ENCODE data around the gene TRAM2.

TRAM2 gene

DNA sequence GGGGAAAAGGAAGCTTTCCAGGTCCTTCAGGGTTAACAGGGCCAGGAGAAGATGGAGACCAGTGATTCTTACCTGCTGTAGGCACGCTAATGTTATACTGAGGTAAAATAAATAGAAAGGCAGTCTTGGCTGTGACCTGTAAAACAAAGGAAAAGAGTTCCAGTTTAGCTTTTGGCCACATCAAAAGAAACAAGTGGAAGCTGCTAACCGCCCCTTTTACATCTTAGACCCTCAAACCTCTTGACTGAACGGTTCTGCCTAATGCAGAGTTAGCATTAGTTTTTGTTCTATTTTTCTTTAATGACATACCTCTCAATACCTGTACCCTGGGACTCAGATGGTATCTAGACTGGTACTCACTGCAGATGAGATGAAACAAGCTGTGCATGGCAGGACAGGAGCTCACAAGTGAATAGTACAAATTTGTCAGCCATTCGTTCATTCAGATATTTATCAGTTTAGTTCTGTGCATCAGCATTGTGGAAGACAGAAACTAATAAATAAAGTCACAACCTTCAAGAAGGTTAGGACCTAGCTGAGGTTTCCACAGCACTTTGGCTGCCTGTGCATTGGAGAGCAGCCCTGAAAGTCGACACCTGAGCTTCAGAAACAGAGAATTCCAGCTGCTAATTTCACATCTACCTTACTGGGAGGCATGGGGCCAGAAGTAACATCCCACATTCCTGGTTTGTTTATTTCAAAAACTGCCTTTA, 41.0 kb downstream of the TRAM2 start:
- Mint-ChIP-seq H3K27ac (no peak overlapping the region), H3K9me3 (no peaks in the 10 kb centered on the region), H3K4me3 (no peak overlapping the region), H3K36me3 (peaks cover 5% of the 10 kb centered on the region), H3K27me3 (no peaks in the 10 kb centered on the region), H3K4me1 (peaks cover 53% of the 10 kb centered on the region)

DNA sequence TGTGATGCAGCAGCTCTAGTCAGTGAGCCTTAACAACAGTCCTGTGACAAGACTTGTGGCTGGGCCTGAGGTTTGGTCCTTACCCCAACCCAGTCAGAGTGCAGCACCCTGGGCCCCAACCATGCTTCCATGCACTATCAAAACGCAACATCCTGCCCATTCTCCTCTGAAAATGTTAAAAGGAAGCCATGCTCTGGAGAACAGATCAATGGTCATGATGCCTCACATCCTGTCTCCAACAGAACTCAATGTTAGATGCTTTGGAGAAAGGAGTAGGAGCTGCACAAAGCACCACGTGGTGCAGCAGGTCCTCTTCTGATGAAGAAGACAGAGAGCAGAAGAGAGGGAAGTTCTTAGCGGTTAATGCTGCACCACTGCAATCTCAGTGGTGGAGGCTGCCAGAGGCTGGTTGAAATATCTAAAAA, 41.9 kb downstream of the TRAM2 start:
- Mint-ChIP-seq H3K27ac (no peak overlapping the region), H3K4me1 (peaks cover 51% of the 10 kb centered on the region)

DNA sequence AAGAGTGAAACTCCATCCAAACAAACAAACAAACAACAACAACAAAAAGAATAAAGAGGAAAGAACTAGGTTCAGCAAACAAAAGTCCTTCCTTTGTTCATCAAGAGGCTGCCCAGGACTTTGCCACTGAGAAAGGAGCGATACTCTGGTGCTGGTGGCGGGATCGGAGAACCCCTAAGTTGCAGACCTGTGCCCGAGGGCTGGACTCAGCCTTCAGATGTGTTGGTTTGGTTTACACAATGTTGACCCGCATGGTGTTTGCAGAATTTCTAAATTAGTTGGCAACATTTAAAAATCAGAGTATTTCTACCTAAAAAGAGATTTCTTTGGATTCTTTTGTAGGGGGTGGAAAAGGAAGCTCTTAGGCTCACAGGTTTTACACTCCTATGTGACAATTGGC, 42.5 kb downstream of the TRAM2 start:
- Mint-ChIP-seq H3K9me3 (no peaks in the 10 kb centered on the region), H3K4me3 (no peak overlapping the region), H3K27ac (no peak overlapping the region), H3K27me3 (no peaks in the 10 kb centered on the region), H3K4me1 (peaks cover 45% of the 10 kb centered on the region), H3K36me3 (peaks cover 3% of the 10 kb centered on the region)

More for the DNA sequence above, 41.9 kb downstream of the TRAM2 start:
- no peaks in the 10 kb centered on the region for H3K9me3 Mint-ChIP-seq
- no peak overlapping the region for H3K4me3 Mint-ChIP-seq
- H3K36me3 Mint-ChIP-seq: peaks cover 5% of the 10 kb centered on the region
- H3K27me3 Mint-ChIP-seq: no peaks in the 10 kb centered on the region

- peaks cover 37% of the 10 kb centered on the region for H3K4me1 Mint-ChIP-seq
- no peak overlapping the region for H3K4me3 Mint-ChIP-seq
- no peaks in the 10 kb centered on the region for H3K9me3 Mint-ChIP-seq
- no peaks in the 10 kb centered on the region for H3K27me3 Mint-ChIP-seq
- peaks cover 3% of the 10 kb centered on the region for H3K36me3 Mint-ChIP-seq
- no peak overlapping the region for H3K27ac Mint-ChIP-seq
Measured at GRCh38 chr6:52533491-52533890, 43.4 kb downstream of the TRAM2 start.

- Mint-ChIP-seq H3K9me3 (no peaks in the 10 kb centered on the region), H3K36me3 (peaks cover 3% of the 10 kb centered on the region), H3K27ac (no peak overlapping the region), H3K4me3 (no peak overlapping the region), H3K27me3 (no peaks in the 10 kb centered on the region), H3K4me1 (peaks cover 26% of the 10 kb centered on the region)
Measured at GRCh38 chr6:52532457-52532856, 44.4 kb downstream of the TRAM2 start.

DNA sequence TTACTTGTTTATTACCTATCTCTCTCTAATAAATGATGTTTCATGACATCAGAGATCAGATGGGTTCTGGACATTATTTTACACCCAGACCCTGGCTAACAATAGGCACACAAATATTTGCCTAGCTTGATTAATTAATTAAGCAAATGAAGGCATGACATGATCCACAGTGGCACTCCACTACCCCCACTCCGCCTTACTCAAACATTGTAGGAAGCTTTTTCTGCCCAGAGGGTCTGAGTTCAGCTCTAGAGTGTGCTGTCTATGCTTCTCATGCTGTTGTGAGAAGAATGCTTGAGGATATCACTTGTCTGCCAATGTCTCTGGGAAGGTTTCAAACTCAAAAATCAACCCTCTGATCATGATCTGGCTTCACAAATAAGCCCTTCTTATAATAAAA, 45.0 kb downstream of the TRAM2 start:
- Mint-ChIP-seq H3K4me3 (no peak overlapping the region), H3K4me1 (peaks cover 20% of the 10 kb centered on the region), H3K27ac (no peak overlapping the region), H3K27me3 (no peaks in the 10 kb centered on the region), H3K9me3 (no peaks in the 10 kb centered on the region), H3K36me3 (peaks cover 3% of the 10 kb centered on the region)

- peaks cover 17% of the 10 kb centered on the region for H3K4me1 Mint-ChIP-seq
- H3K27ac Mint-ChIP-seq: no peak overlapping the region
- H3K9me3 Mint-ChIP-seq: no peaks in the 10 kb centered on the region
- H3K36me3 Mint-ChIP-seq: peaks cover 3% of the 10 kb centered on the region
- H3K27me3 Mint-ChIP-seq: no peaks in the 10 kb centered on the region
- no peak overlapping the region for H3K4me3 Mint-ChIP-seq
Measured at GRCh38 chr6:52531396-52531795, 45.5 kb downstream of the TRAM2 start.

DNA sequence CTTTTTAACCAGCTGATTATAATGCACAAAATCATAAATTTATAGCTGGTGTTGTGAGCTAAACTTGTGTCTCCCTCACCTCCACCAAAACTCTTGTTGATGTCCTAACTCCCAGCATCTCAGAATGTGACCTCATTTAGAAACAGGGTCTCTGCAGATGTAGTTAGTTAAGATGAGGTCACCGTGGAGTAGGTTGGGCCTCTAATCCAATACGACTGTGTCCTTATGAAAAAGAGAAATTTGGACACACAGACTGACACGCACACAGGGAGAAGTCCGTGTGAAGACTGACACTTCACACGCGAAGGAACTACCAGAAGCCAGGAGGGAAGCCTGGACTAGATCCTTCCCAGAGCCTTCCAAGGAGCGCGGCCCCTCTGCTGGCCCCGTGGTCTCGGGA, 46.5 kb downstream of the TRAM2 start:
- Mint-ChIP-seq H3K4me3 (no peak overlapping the region), H3K36me3 (peaks cover 3% of the 10 kb centered on the region), H3K4me1 (peaks cover 6% of the 10 kb centered on the region), H3K27me3 (no peaks in the 10 kb centered on the region), H3K9me3 (no peaks in the 10 kb centered on the region), H3K27ac (no peak overlapping the region)

DNA sequence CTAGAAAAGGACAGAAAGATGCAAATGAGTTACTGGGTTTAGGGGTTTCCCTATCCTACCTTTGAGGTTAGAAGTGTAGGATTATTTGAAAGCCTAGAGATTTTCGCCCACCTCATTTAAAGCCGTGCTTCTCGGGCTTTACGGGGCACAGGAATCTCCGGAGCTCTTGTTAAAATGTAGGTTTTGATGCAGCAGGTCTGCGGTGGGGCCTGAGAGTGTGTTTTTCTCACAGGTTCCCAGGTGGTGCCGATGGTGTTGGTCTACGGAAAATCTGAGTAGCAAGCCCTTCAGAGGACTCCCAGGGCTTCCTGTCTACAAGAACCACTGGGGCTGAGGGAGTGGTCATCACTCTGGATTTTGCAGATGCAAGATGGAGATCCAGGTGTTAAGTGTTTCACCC, 47.5 kb downstream of the TRAM2 start:
- H3K4me3 Mint-ChIP-seq: no peak overlapping the region
- no peaks in the 10 kb centered on the region for H3K4me1 Mint-ChIP-seq
- no peaks in the 10 kb centered on the region for H3K27me3 Mint-ChIP-seq
- H3K27ac Mint-ChIP-seq: no peak overlapping the region
- H3K36me3 Mint-ChIP-seq: peaks cover 3% of the 10 kb centered on the region
- H3K9me3 Mint-ChIP-seq: no peaks in the 10 kb centered on the region

DNA sequence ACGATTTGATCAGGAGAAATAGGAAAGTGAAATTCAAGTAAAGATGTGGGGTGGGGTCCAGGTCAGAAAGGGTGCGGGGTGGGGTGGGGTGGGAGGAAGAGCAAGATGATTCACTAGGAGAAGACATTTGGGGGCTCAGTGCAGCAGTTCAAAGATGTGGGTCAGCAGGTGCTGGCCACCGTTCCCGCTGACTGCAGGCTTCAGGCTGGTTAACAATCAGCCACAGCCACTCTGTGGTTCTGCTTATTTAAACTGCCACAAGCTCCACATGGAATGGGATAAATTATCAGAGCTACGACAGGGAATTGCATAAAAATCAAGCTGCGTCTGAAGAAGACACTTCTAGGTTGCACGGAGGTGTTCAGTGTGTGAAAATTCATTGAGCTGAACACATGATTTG, 49.4 kb downstream of the TRAM2 start:
- no peaks in the 10 kb centered on the region for H3K9me3 Mint-ChIP-seq
- peaks cover 1% of the 10 kb centered on the region for H3K36me3 Mint-ChIP-seq
- H3K27ac Mint-ChIP-seq: no peak overlapping the region
- H3K4me3 Mint-ChIP-seq: no peak overlapping the region
- H3K4me1 Mint-ChIP-seq: no peaks in the 10 kb centered on the region
- H3K27me3 Mint-ChIP-seq: no peaks in the 10 kb centered on the region

DNA sequence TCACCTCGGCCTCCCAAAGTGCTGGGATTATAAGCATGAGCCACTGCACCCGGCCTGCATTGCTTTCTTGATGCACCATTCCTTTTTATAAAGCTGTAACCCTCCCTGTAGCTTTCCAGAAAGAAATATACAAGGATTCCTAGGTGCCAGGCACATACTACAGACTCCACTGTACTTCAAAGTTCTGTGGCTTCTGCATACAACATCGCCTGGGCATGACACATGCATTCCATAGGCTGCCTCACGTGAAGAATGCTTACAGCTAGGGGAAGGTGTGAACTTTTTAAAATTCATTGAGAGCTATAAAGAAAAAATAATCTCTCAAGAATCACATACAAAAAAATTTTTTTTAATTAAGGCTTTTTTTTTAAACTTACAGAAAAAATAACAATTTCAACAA, 50.2 kb downstream of the TRAM2 start:
- no peak overlapping the region for H3K27ac Mint-ChIP-seq
- no peak overlapping the region for H3K4me3 Mint-ChIP-seq
- no peaks in the 10 kb centered on the region for H3K27me3 Mint-ChIP-seq
- no peaks in the 10 kb centered on the region for H3K9me3 Mint-ChIP-seq
- no peaks in the 10 kb centered on the region for H3K4me1 Mint-ChIP-seq
- peaks cover 1% of the 10 kb centered on the region for H3K36me3 Mint-ChIP-seq

GRCh38 chr6:52524918-52525317, 51.9 kb downstream of the TRAM2 start:
- Mint-ChIP-seq H3K27me3 (no peaks in the 10 kb centered on the region), H3K27ac (no peak overlapping the region), H3K9me3 (no peaks in the 10 kb centered on the region), H3K36me3 (peaks cover 1% of the 10 kb centered on the region), H3K4me3 (no peak overlapping the region), H3K4me1 (no peaks in the 10 kb centered on the region)

- Mint-ChIP-seq H3K4me1 (no peaks in the 10 kb centered on the region), H3K36me3 (peaks cover 4% of the 10 kb centered on the region), H3K4me3 (no peak overlapping the region), H3K9me3 (no peaks in the 10 kb centered on the region), H3K27ac (no peak overlapping the region), H3K27me3 (no peaks in the 10 kb centered on the region)
Measured at GRCh38 chr6:52523378-52524142, 53.3 kb downstream of the TRAM2 start.

DNA sequence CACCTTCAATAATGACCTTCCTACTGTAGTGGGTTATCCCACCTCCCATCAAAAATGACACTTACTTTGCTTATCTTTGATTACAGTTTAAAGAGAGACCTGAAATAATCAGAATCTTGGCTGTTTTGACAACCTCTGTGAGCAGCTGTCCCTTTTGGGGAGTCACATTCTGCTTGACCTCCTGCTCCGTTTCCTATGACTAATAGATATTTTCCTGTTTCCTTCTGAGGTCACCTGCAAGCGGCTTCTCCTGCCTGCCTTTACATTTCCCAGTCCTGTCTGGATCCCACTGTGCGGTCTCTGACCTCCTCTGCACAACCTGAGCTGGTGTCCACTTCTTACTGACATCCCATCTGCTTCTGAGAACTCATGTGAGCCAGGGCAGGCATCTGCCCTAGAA, 54.2 kb downstream of the TRAM2 start:
- Mint-ChIP-seq H3K36me3 (peaks cover 4% of the 10 kb centered on the region), H3K27ac (no peak overlapping the region), H3K4me3 (no peak overlapping the region), H3K9me3 (no peaks in the 10 kb centered on the region), H3K4me1 (no peaks in the 10 kb centered on the region), H3K27me3 (no peaks in the 10 kb centered on the region)

- H3K4me3 Mint-ChIP-seq: no peak overlapping the region
- H3K36me3 Mint-ChIP-seq: peaks cover 4% of the 10 kb centered on the region
- no peaks in the 10 kb centered on the region for H3K4me1 Mint-ChIP-seq
- no peak overlapping the region for H3K27ac Mint-ChIP-seq
- H3K9me3 Mint-ChIP-seq: no peaks in the 10 kb centered on the region
- H3K27me3 Mint-ChIP-seq: no peaks in the 10 kb centered on the region
Measured at GRCh38 chr6:52522151-52522626, 54.7 kb downstream of the TRAM2 start.

GRCh38 chr6:52519618-52520017, 57.2 kb downstream of the TRAM2 start:
- Mint-ChIP-seq H3K27ac (no peak overlapping the region), H3K27me3 (no peaks in the 10 kb centered on the region), H3K4me1 (no peaks in the 10 kb centered on the region), H3K9me3 (no peaks in the 10 kb centered on the region), H3K36me3 (peaks cover 4% of the 10 kb centered on the region), H3K4me3 (no peak overlapping the region)

Data from activated naive CD4-positive, alpha-beta T cell treated with anti-CD3 and anti-CD28 coated beads, Interleukin-2, amount 50 U/mL, for 24 hours (primary cell).